GM12878 (cell line): ENCODE measurements around the gene RASGRP3.

Experiments used
- CTCF ChIP-seq, 3 experiments: IDR thresholded peaks in 2 of 3; conservative IDR thresholded peaks in 1 of 3; 2 replicates each; pipeline ENCODE4 v1.5.1; 2011; ENCODE audit warnings: low read depth in 3 of 3, low read length in 3 of 3, mild to moderate bottlenecking in 3 of 3, control low read depth in 2 of 3, moderate library complexity in 2 of 3, inconsistent platforms in 1 of 3, mixed read lengths in 1 of 3; ENCODE audit not compliant: control insufficient read depth in 2 of 3, insufficient read depth in 1 of 3; ENCODE audit errors: extremely low read depth in 1 of 3
- EP300 ChIP-seq, 2 experiments: fragments of 150-350 bp in 1 of 2; IDR thresholded peaks; 2 replicates each; pipeline ENCODE4 v1.6.1; 2011 to 2012; ENCODE audit warnings: low read depth in 2 of 2, low read length in 2 of 2, borderline replicate concordance in 1 of 2, improper control_type of control experiment in 1 of 2, inconsistent platforms in 1 of 2; ENCODE audit not compliant: control insufficient read depth in 1 of 2
- FOXK2 ChIP-seq: fragments of 450-650 bp; IDR thresholded peaks from 2 replicates; pipeline ENCODE4 v1.6.1; 2017; ENCODE audit warnings: mild to moderate bottlenecking, moderate library complexity
- LARP7 ChIP-seq: fragments of 450-650 bp; IDR thresholded peaks from 2 replicates; pipeline ENCODE4 v1.6.1; 2017; ENCODE audit warnings: mild to moderate bottlenecking
- MAX ChIP-seq: IDR thresholded peaks from 2 replicates; pipeline ENCODE4 v1.6.1; 2012; ENCODE audit warnings: low read depth, low read length, improper control_type of control experiment
- POLR2A ChIP-seq: IDR thresholded peaks from 2 replicates; pipeline ENCODE4 v1.6.1; 2011; ENCODE audit warnings: low read depth, mild to moderate bottlenecking, low read length
- POLR2AphosphoS5 ChIP-seq: IDR thresholded peaks from 2 replicates; pipeline ENCODE4 v1.6.1; 2011; ENCODE audit warnings: mild to moderate bottlenecking, low read length, inconsistent platforms
- SMAD1 ChIP-seq: fragments of 450-650 bp; IDR thresholded peaks from 2 replicates; pipeline ENCODE4 v1.6.1; 2018; ENCODE audit warnings: mild to moderate bottlenecking, low read depth; ENCODE audit not compliant: partially characterized antibody
- TCF12 ChIP-seq: IDR thresholded peaks from 2 replicates; pipeline ENCODE4 v1.6.1; 2011; ENCODE audit warnings: low read depth, mild to moderate bottlenecking, low read length
- USF2 ChIP-seq: IDR thresholded peaks from 2 replicates; pipeline ENCODE4 v1.6.1; 2011; ENCODE audit warnings: low read depth, low read length, improper control_type of control experiment, borderline replicate concordance
- ZNF274 ChIP-seq: IDR thresholded peaks from one replicate; pipeline ENCODE4 v1.8.0; 2011; ENCODE audit not compliant: insufficient read length, insufficient read depth

GRCh38 chr2:33497221-33497650 is 20.8 kb downstream of the RASGRP3 start:
- TF ChIP-seq FOXK2: no peak
- TF ChIP-seq MAX: no peak
- TF ChIP-seq CTCF (IDR thresholded peaks at IDR 0.05 in 2 of 3, conservative IDR thresholded peaks at IDR 0.05 in 1 of 3; ENCODE audit: control insufficient read depth in 2 of 3, extremely low read depth in 1 of 3, insufficient read depth in 1 of 3, low read depth in 3 of 3, low read length in 3 of 3): no peak
- TF ChIP-seq USF2: no peak
- TF ChIP-seq TCF12: 0 out of 2 replicates have a peak, but pooled peaks have one; percentile 45
- TF ChIP-seq POLR2AphosphoS5: no peak; the same call in 1 of the 2 replicates
- no peak for TF ChIP-seq ZNF274
- no peak for TF ChIP-seq POLR2A
- TF ChIP-seq EP300 (IDR thresholded peaks at IDR 0.05; ENCODE audit: borderline replicate concordance in 1 of 2, control insufficient read depth in 1 of 2, low read depth in 2 of 2, low read length in 2 of 2): peak; percentile 84 to 86; a peak in 3 of 4 replicates
- no peak for TF ChIP-seq SMAD1
- TF ChIP-seq LARP7: no peak
